CD14-positive monocyte (primary cell): ENCODE results near the gene TBL1XR1. TPM values are rescaled to one million over a fixed set of nuclear protein-coding genes. Genes with fewer than 3 reads are reported as not detected.

Experiments used
- DNase-seq, 3 donors: peaks; one replicate each; pipeline ENCODE4 v3.0.0-alpha.2; 2011 to 2022
- H2AFZ ChIP-seq: 2 replicates; pipeline ENCODE4 v1.6.0; 2012; ENCODE audit warnings: mild to moderate bottlenecking, low read depth, low read length, inconsistent platforms; ENCODE audit not compliant: insufficient read depth, poor library complexity, severe bottlenecking
- H3K27ac ChIP-seq, 2 donors: 1 replicate in 1 of 2; 2 replicates in 1 of 2; pipeline ENCODE4 v1.5.1; 2012 to 2013; ENCODE audit warnings: low read length in 2 of 2, control low read depth in 1 of 2, inconsistent platforms in 1 of 2, low read depth in 1 of 2, mild to moderate bottlenecking in 1 of 2
- H3K27me3 ChIP-seq, 2 donors: one replicate each; pipeline versions ENCODE4 v1.6.0 to v1.6.1; 2011 to 2013; ENCODE audit warnings: low read length in 2 of 2; ENCODE audit not compliant: control insufficient read depth in 2 of 2, insufficient read depth in 2 of 2
- H3K36me3 ChIP-seq, 2 donors: replicated peaks in 1 of 2; 1 replicate in 1 of 2; 2 replicates in 1 of 2; pipeline versions ENCODE4 v1.5.1 to v1.6.1; 2012 to 2013; ENCODE audit warnings: low read length in 2 of 2, control low read depth in 1 of 2, inconsistent platforms in 1 of 2, mild to moderate bottlenecking in 1 of 2; ENCODE audit not compliant: insufficient read depth in 2 of 2, control insufficient read depth in 1 of 2
- H3K4me1 ChIP-seq, 2 donors: 1 replicate in 1 of 2; 2 replicates in 1 of 2; pipeline versions ENCODE4 v1.5.1 to v1.6.1; 2012 to 2013; ENCODE audit warnings: low read length in 2 of 2, control low read depth in 1 of 2, inconsistent platforms in 1 of 2, mild to moderate bottlenecking in 1 of 2, moderate library complexity in 1 of 2; ENCODE audit not compliant: insufficient read depth in 2 of 2, control insufficient read depth in 1 of 2
- H3K4me2 ChIP-seq: replicated peaks from 2 replicates; pipeline ENCODE3; 2012; ENCODE audit warnings: low read length, moderate library complexity, mild to moderate bottlenecking; ENCODE audit not compliant: poor library complexity, severe bottlenecking; ENCODE audit errors: extremely low read depth
- H3K4me3 ChIP-seq, 3 experiments: fragments of 200-600 bp in 1 of 3; sonication (generic) in 1 of 3; replicated peaks in 1 of 3; 1 replicate in 2 of 3; 2 replicates in 1 of 3; pipeline ENCODE4 v1.5.1; 2011 to 2013; ENCODE audit warnings: low read length in 3 of 3, mild to moderate bottlenecking in 3 of 3, control low read depth in 2 of 3, low read depth in 2 of 3, inconsistent platforms in 1 of 3, moderate library complexity in 1 of 3
- H3K79me2 ChIP-seq: 2 replicates; pipeline ENCODE4 v1.6.0; 2012; ENCODE audit warnings: mild to moderate bottlenecking, control low read depth, inconsistent platforms, low read length, moderate library complexity; ENCODE audit not compliant: insufficient read depth
- H3K9ac ChIP-seq: 2 replicates; pipeline ENCODE4 v1.6.0; 2017; ENCODE audit warnings: low read length, mild to moderate bottlenecking; ENCODE audit not compliant: insufficient read depth, poor library complexity, severe bottlenecking
- H3K9me3 ChIP-seq, 2 donors: replicated peaks in 1 of 2; 1 replicate in 1 of 2; 2 replicates in 1 of 2; pipeline versions ENCODE4 v1.5.1 to v1.6.1; 2012 to 2013; ENCODE audit warnings: low read length in 2 of 2, control low read depth in 1 of 2; ENCODE audit not compliant: control insufficient read depth in 1 of 2, insufficient read depth in 1 of 2
- H4K20me1 ChIP-seq: 2 replicates; pipeline ENCODE4 v1.6.0; 2012; ENCODE audit warnings: mild to moderate bottlenecking, low read length, control low read depth, moderate library complexity; ENCODE audit not compliant: insufficient read depth
- H3K27ac Mint-ChIP-seq, 7 donors: one replicate each; pipeline ENCODE4 v1.8.0; 2020; ENCODE audit warnings: mild to moderate bottlenecking in 7 of 7, mixed read lengths in 7 of 7, moderate library complexity in 6 of 7, inconsistent platforms in 2 of 7
- H3K27me3 Mint-ChIP-seq, 3 donors: one replicate each; pipeline ENCODE4 v1.8.0; 2021 to 2022; ENCODE audit warnings: low read depth in 3 of 3, mild to moderate bottlenecking in 3 of 3, mixed read lengths in 3 of 3, moderate library complexity in 3 of 3, inconsistent platforms in 1 of 3
- H3K36me3 Mint-ChIP-seq, 2 donors: one replicate each; pipeline ENCODE4 v1.8.0; 2020; ENCODE audit warnings: mixed read lengths in 2 of 2, inconsistent platforms in 1 of 2, mild to moderate bottlenecking in 1 of 2
- H3K4me1 Mint-ChIP-seq: one replicate; pipeline ENCODE4 v1.8.0; 2020; ENCODE audit warnings: mild to moderate bottlenecking, mixed read lengths
- H3K4me3 Mint-ChIP-seq, 2 donors: one replicate each; pipeline ENCODE4 v1.8.0; 2020; ENCODE audit warnings: mild to moderate bottlenecking in 2 of 2, mixed read lengths in 2 of 2, moderate library complexity in 1 of 2
- H3K9me3 Mint-ChIP-seq, 7 donors: one replicate each; pipeline ENCODE4 v1.8.0; 2020 to 2022; ENCODE audit warnings: mixed read lengths in 7 of 7, mild to moderate bottlenecking in 6 of 7, moderate library complexity in 6 of 7, inconsistent platforms in 2 of 7
- CTCF ChIP-seq: fragments of 200-600 bp; IDR thresholded peaks from one replicate; pipeline ENCODE4 v1.8.0; 2022; ENCODE audit warnings: antibody characterized with exemption, mild to moderate bottlenecking
- WGBS: methylation state at CpG from one replicate; pipeline ENCODE4 v1.1.5; 2013; ENCODE audit warnings: missing lambda C conversion rate; ENCODE audit not compliant: insufficient coverage; 5-methylcytosine and 5-hydroxymethylcytosine counted together
- intact Hi-C, 2 donors: fragments of 100-400 bp; cut with micrococcal nuclease; formaldehyde crosslinking; loops; one replicate each; pipeline versions ENCODE4 v1.15.0 to v1.15.1; 2023
- polyA plus RNA-seq, 3 donors: library from polyadenylated mRNA; depleted of rRNA in 1 of 3; unstranded in 2 of 3; stranded (reverse) in 1 of 3; fragments of 300-500 nt in 2 of 3; fragments of >200 nt in 1 of 3; fragmentation: Illumina TruSeq in 2 of 3; gene quantifications; 1 replicate in 2 of 3; 2 replicates in 1 of 3; pipeline ENCODE4 v1.2.3, GENCODE V29; 2012 to 2021
- small RNA-seq: library from RNA; depleted of rRNA; stranded (forward); fragments of <200 nt; gene quantifications from one replicate; pipeline ENCODE3, GENCODE V24; 2012; ENCODE audit warnings: low read depth; ENCODE audit not compliant: insufficient read length

TBL1XR1 gene
- polyA plus RNA-seq, 3 donors = 10.2 to 20.4 (median 18.3) TPM

- H3K9me3 Mint-ChIP-seq = peaks cover 0 to 2% (median 0%) of the 10 kb centered on the region in 7 donors
- peaks cover 17% of the 10 kb centered on the region for H3K4me1 Mint-ChIP-seq
- no peak overlapping the region for H3K27ac ChIP-seq
- H3K36me3 ChIP-seq = no peaks in the 10 kb centered on the region
- H3K36me3 Mint-ChIP-seq = no peaks in the 10 kb centered on the region
- no peak overlapping the region for H3K4me3 Mint-ChIP-seq
- no peak overlapping the region for H2AFZ ChIP-seq
- peaks cover 0 to 4% of the 10 kb centered on the region in 2 donors for H3K4me1 ChIP-seq
- H3K27me3 Mint-ChIP-seq = peaks cover 0 to 6% (median 3%) of the 10 kb centered on the region in 3 donors
- no peak overlapping the region for H3K4me3 ChIP-seq
- H3K27ac Mint-ChIP-seq = no peak overlapping the region
- TF ChIP-seq CTCF = no peak
- WGBS = 100% methylated on average over 1 of the region's 3 CpGs
- no peak overlapping the region for H3K4me2 ChIP-seq
- H3K9me3 ChIP-seq = no peaks in the 10 kb centered on the region
- no peaks in the 10 kb centered on the region for H4K20me1 ChIP-seq
- intact Hi-C loops = no loop called here
- no peaks in the 10 kb centered on the region for H3K79me2 ChIP-seq
- H3K9ac ChIP-seq = no peak overlapping the region
- no peak for DNase-seq
- H3K27me3 ChIP-seq = no peaks in the 10 kb centered on the region
Measured at GRCh38 chr3:176970770-176971169, 226.5 kb downstream of the TBL1XR1 start.

- H3K9ac ChIP-seq = no peak overlapping the region
- Mint-ChIP-seq H3K4me3 (no peak overlapping the region), H3K4me1 (peaks cover 29% of the 10 kb centered on the region), H3K27ac (no peak overlapping the region), H3K9me3 (peaks cover 0 to 2% (median 0%) of the 10 kb centered on the region in 7 donors), H3K27me3 (peaks cover 0 to 7% (median 3%) of the 10 kb centered on the region in 3 donors), H3K36me3 (no peaks in the 10 kb centered on the region)
- no peak overlapping the region for H3K27ac ChIP-seq
- no peak for DNase-seq
- WGBS = no CpG with 5 or more reads among the region's 1 CpG
- no peak overlapping the region for H3K4me2 ChIP-seq
- no peaks in the 10 kb centered on the region for H3K79me2 ChIP-seq
- intact Hi-C loops = no loop called here
- H3K9me3 ChIP-seq = no peaks in the 10 kb centered on the region
- H4K20me1 ChIP-seq = no peaks in the 10 kb centered on the region
- no peak for TF ChIP-seq CTCF
- no peaks in the 10 kb centered on the region for H3K27me3 ChIP-seq
- H3K36me3 ChIP-seq = no peaks in the 10 kb centered on the region
- no peak overlapping the region for H3K4me3 ChIP-seq
- H2AFZ ChIP-seq = no peak overlapping the region
- H3K4me1 ChIP-seq = peaks cover 13% of the 10 kb centered on the region in 2 donors
Measured at GRCh38 chr3:176969506-176969905, 227.8 kb downstream of the TBL1XR1 start.

Small RNA genes lying within 50 kb of the gene (small RNA-seq; reads per million reads assigned to genes)
- not detected for gene RF00019
- not detected for gene RNU6-681P
